Activated CD4-positive, alpha-beta T cell treated with anti-CD3 and anti-CD28 coated beads for 4 hours (primary cell): Measurements from ENCODE around the gene PREX1.
"Not testable (repeated sequence)": the region's sequence is repeated elsewhere in the genome, so short reads cannot be mapped to it uniquely, and the experiment has no call there.

ENCODE experiments used
- DNase-seq, 2 donors: peaks; one replicate each; pipeline ENCODE4 v3.0.0-alpha.2; 2020

Gene PREX1

GRCh38 chr20:48789781-48790472 lies 37.9 kb downstream of the PREX1 start:
- DNase-seq: no peak

- DNase-seq: no peak
Measured at GRCh38 chr20:48789185-48789668, 38.6 kb downstream of the PREX1 start.

GRCh38 chr20:48788486-48789072 lies 39.2 kb downstream of the PREX1 start:
- DNase-seq: no peak

- no peak for DNase-seq
Measured at GRCh38 chr20:48787861-48788375, 39.9 kb downstream of the PREX1 start.

- DNase-seq: no peak
Measured at GRCh38 chr20:48786951-48787705, 40.7 kb downstream of the PREX1 start.

GRCh38 chr20:48785801-48786200 lies 42.0 kb downstream of the PREX1 start:
- no peak for DNase-seq

GRCh38 chr20:48785256-48785655 lies 42.5 kb downstream of the PREX1 start:
- no peak for DNase-seq

GRCh38 chr20:48784273-48784641 lies 43.5 kb downstream of the PREX1 start:
- DNase-seq: no peak

GRCh38 chr20:48783533-48784272 lies 44.1 kb downstream of the PREX1 start:
- DNase-seq: no peak

GRCh38 chr20:48782901-48783308 lies 44.9 kb downstream of the PREX1 start:
- no peak for DNase-seq

GRCh38 chr20:48782053-48782452 lies 45.7 kb downstream of the PREX1 start:
- DNase-seq: no peak

- DNase-seq: no peak
Measured at GRCh38 chr20:48781634-48782033, 46.2 kb downstream of the PREX1 start.

GRCh38 chr20:48779435-48779834 lies 48.4 kb downstream of the PREX1 start:
- DNase-seq: no peak

- DNase-seq: no peak
Measured at GRCh38 chr20:48777821-48778220, 50.0 kb downstream of the PREX1 start.

GRCh38 chr20:48777005-48777404 lies 50.8 kb downstream of the PREX1 start:
- DNase-seq: no peak

- no peak for DNase-seq
Measured at GRCh38 chr20:48776306-48776705, 51.5 kb downstream of the PREX1 start.

GRCh38 chr20:48775545-48775944 lies 52.3 kb downstream of the PREX1 start:
- not testable (repeated sequence) for DNase-seq

GRCh38 chr20:48774696-48775095 lies 53.1 kb downstream of the PREX1 start:
- DNase-seq: no peak

GRCh38 chr20:48773837-48774418 lies 53.9 kb downstream of the PREX1 start:
- no peak for DNase-seq

- DNase-seq: no peak
Measured at GRCh38 chr20:48772183-48772976, 55.4 kb downstream of the PREX1 start.

- no peak for DNase-seq
Measured at GRCh38 chr20:48771542-48771941, 56.3 kb downstream of the PREX1 start.
